Measurements from ENCODE around the gene FGF3. TPM values are rescaled to one million over a fixed set of nuclear protein-coding genes. Genes with fewer than 3 reads are reported as not detected.

Gene FGF3
- total RNA-seq, 3 donors from 2014 or later = not detected

DNA sequence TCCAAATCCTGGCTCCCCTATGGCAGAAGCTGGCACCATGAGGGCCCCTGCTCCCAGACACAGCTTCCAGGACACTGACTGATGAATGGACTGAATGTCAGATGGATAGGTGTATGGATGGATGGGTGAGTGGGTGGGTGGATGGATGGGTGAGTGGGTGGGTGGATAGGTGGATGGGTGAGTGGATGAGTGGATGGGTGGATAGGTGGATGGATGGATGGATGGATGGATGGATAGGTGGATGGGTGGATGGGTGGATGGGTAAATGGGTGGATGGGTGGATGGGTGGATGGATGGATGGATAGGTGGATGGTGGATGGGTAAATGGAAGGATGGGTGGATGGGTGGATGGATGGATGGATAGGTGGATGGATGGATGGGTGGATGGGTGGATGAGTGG lies 4.3 kb downstream of the FGF3 start:
- intact Hi-C loops (cut with DNase I; ENCODE audit: low total_unique reads) = no loop called here
- Histone ChIP-seq H3K27me3 (peaks cover 0 to 57% of the 10 kb centered on the region in 2 donors), H3K4me3 (no peak overlapping the region), H3K36me3 (no peaks in the 10 kb centered on the region), H3K4me1 (no peaks in the 10 kb centered on the region), H3K27ac (no peak overlapping the region), H3K9me3 (no peaks in the 10 kb centered on the region)
- no peak for DNase-seq (ENCODE audit: low spot score in 2 of 2)
- TF ChIP-seq, protein P1, sequence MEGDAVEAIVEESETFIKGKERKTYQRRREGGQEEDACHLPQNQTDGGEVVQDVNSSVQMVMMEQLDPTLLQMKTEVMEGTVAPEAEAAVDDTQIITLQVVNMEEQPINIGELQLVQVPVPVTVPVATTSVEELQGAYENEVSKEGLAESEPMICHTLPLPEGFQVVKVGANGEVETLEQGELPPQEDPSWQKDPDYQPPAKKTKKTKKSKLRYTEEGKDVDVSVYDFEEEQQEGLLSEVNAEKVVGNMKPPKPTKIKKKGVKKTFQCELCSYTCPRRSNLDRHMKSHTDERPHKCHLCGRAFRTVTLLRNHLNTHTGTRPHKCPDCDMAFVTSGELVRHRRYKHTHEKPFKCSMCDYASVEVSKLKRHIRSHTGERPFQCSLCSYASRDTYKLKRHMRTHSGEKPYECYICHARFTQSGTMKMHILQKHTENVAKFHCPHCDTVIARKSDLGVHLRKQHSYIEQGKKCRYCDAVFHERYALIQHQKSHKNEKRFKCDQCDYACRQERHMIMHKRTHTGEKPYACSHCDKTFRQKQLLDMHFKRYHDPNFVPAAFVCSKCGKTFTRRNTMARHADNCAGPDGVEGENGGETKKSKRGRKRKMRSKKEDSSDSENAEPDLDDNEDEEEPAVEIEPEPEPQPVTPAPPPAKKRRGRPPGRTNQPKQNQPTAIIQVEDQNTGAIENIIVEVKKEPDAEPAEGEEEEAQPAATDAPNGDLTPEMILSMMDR (IDR thresholded peaks at IDR 0.05) = no peak
- no peak for TF ChIP-seq POLR2A (IDR thresholded peaks at IDR 0.05)
- TF ChIP-seq POLR2AphosphoS5 (IDR thresholded peaks at IDR 0.05) = no peak

- H3K27me3 ChIP-seq = peaks cover 0 to 52% of the 10 kb centered on the region in 2 donors
- H3K9me3 ChIP-seq = no peaks in the 10 kb centered on the region
- TF ChIP-seq, protein P1 (IDR thresholded peaks at IDR 0.05) = no peak
- TF ChIP-seq POLR2A (IDR thresholded peaks at IDR 0.05) = no peak
- TF ChIP-seq POLR2AphosphoS5 (IDR thresholded peaks at IDR 0.05) = no peak
These were observed 4.8 kb downstream of the FGF3 start for GRCh38 chr11:69814411-69814810.

GRCh38 chr11:69813839-69814238 lies 5.4 kb downstream of the FGF3 start:
- DNase-seq (ENCODE audit: low spot score in 2 of 2) = no peak

More at GRCh38 chr11:69814411-69814810, 4.8 kb downstream of the FGF3 start:
- no peaks in the 10 kb centered on the region for H3K36me3 ChIP-seq
- H3K4me3 ChIP-seq = no peak overlapping the region
- intact Hi-C loops (cut with DNase I; ENCODE audit: low total_unique reads) = no loop called here
- no peak for DNase-seq (ENCODE audit: low spot score in 2 of 2)
- H3K27ac ChIP-seq = no peak overlapping the region
- no peaks in the 10 kb centered on the region for H3K4me1 ChIP-seq

DNA sequence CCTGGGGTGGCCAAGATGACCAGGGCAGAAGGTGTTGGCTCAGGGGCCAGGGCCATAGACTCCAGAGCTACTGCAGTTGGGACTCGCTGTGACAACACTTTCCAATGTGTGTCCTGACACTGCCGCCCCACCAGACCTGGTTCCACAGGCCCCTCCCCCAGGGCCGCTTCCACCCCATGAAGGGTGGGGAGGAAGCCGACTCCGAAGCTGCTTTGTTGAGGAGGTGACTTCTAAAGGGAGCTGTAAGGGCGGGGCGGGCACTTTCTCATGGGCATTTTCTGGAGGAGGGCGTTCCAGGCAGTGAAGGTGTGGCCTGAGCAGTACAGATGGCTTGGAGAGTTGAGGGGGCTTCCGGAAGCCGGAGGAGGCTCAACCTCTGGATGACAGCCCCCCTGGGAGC lies 6.3 kb downstream of the FGF3 start:
- DNase-seq (ENCODE audit: low spot score in 2 of 2) = no peak
- TF ChIP-seq, protein P1 (IDR thresholded peaks at IDR 0.05) = no peak
- TF ChIP-seq POLR2AphosphoS5 (IDR thresholded peaks at IDR 0.05) (no peak), POLR2A (IDR thresholded peaks at IDR 0.05) (no peak)
- intact Hi-C loops (cut with DNase I; ENCODE audit: low total_unique reads) = loop anchor here (1.0 kb wide), 1 partner anchor 11 kb away; no protein-coding TSS in a partner anchor
- peaks cover 0 to 47% of the 10 kb centered on the region in 2 donors for H3K27me3 ChIP-seq
- no peaks in the 10 kb centered on the region for H3K36me3 ChIP-seq
- no peak overlapping the region for H3K27ac ChIP-seq
- no peaks in the 10 kb centered on the region for H3K4me1 ChIP-seq
- H3K9me3 ChIP-seq = no peaks in the 10 kb centered on the region
- no peak overlapping the region for H3K4me3 ChIP-seq

More at GRCh38 chr11:69813839-69814238, 5.4 kb downstream of the FGF3 start:
- no peak overlapping the region for H3K4me3 ChIP-seq
- intact Hi-C loops (cut with DNase I; ENCODE audit: low total_unique reads) = loop anchor here (1.0 kb wide), 1 partner anchor 12 kb away; no protein-coding TSS in a partner anchor
- no peak overlapping the region for H3K27ac ChIP-seq
- H3K36me3 ChIP-seq = no peaks in the 10 kb centered on the region
- H3K9me3 ChIP-seq = no peaks in the 10 kb centered on the region
- TF ChIP-seq, protein P1 (IDR thresholded peaks at IDR 0.05) = no peak
- no peak for TF ChIP-seq POLR2A (IDR thresholded peaks at IDR 0.05)
- TF ChIP-seq POLR2AphosphoS5 (IDR thresholded peaks at IDR 0.05) = no peak
- H3K27me3 ChIP-seq = peaks cover 0 to 50% of the 10 kb centered on the region in 2 donors
- no peaks in the 10 kb centered on the region for H3K4me1 ChIP-seq

GRCh38 chr11:69812256-69812655 lies 7.0 kb downstream of the FGF3 start:
- intact Hi-C loops (cut with DNase I; ENCODE audit: low total_unique reads) = no loop called here
- TF ChIP-seq POLR2A (IDR thresholded peaks at IDR 0.05) (no peak), POLR2AphosphoS5 (IDR thresholded peaks at IDR 0.05) (no peak)
- Histone ChIP-seq H3K36me3 (no peaks in the 10 kb centered on the region), H3K27ac (no peak overlapping the region), H3K9me3 (no peaks in the 10 kb centered on the region), H3K4me1 (no peaks in the 10 kb centered on the region), H3K27me3 (peaks cover 0 to 40% of the 10 kb centered on the region in 2 donors), H3K4me3 (no peak overlapping the region)
- DNase-seq (ENCODE audit: low spot score in 2 of 2) = no peak
